ENCODE results near the gene TNS2. TPM values are rescaled to one million over a fixed set of nuclear protein-coding genes. Genes with fewer than 3 reads are reported as not detected.
A peak's percentile ranks its signal among the peaks of the same experiment; 100 is the strongest.

The TNS2 gene
- total and polyA plus RNA-seq, 2 of the 13 experiments (the other 11 are each of a cell fraction or from before 2014, with no cell fraction given), result 8.9 to 20.4 TPM

- TF ChIP-seq KAT8 (CRISPR knock-in tag; IDR thresholded peaks at IDR 0.05), result no peak
- no peak for TF ChIP-seq RFX3 (CRISPR knock-in tag; IDR thresholded peaks at IDR 0.05)
- no peak for TF ChIP-seq ZNF557 (CRISPR knock-in tag; IDR thresholded peaks at IDR 0.05)
- TF ChIP-seq ZNF839 (CRISPR knock-in tag; IDR thresholded peaks at IDR 0.05; ENCODE audit: borderline replicate concordance), result no peak
- no peak for TF ChIP-seq ZBTB38 (CRISPR knock-in tag; IDR thresholded peaks at IDR 0.05)
- TF ChIP-seq YEATS2 (CRISPR knock-in tag; IDR thresholded peaks at IDR 0.05; ENCODE audit: borderline replicate concordance), result no peak
- TF ChIP-seq SIX1 (CRISPR knock-in tag; IDR thresholded peaks at IDR 0.05; ENCODE audit: borderline replicate concordance), result no peak
- no peak for TF ChIP-seq ZC3H13 (CRISPR knock-in tag; IDR thresholded peaks at IDR 0.05)
- TF ChIP-seq SOX6 (IDR thresholded peaks at IDR 0.05), result no peak
- no peak for TF ChIP-seq SOX6 (CRISPR knock-in tag; IDR thresholded peaks at IDR 0.05)
- TF ChIP-seq POLR2A (IDR thresholded peaks at IDR 0.05; ENCODE audit: insufficient read depth in 1 of 2, low read depth in 2 of 2, low read length in 2 of 2), result 0 out of 4 replicates have a peak, but pooled peaks of 1 of the 2 experiments have one; percentile 11
- no peak for TF ChIP-seq ZNF629 (CRISPR knock-in tag; conservative IDR thresholded peaks at IDR 0.05)
- no peak for TF ChIP-seq ZNF34 (CRISPR knock-in tag; IDR thresholded peaks at IDR 0.05; ENCODE audit: borderline replicate concordance)
- no peak for TF ChIP-seq BRD4 (CRISPR knock-in tag; IDR thresholded peaks at IDR 0.05)
- 0 out of 2 replicates have a peak, but pooled peaks have one; percentile 15 for TF ChIP-seq RAD51 (IDR thresholded peaks at IDR 0.05; ENCODE audit: borderline replicate concordance)
- TF ChIP-seq, protein P1, sequence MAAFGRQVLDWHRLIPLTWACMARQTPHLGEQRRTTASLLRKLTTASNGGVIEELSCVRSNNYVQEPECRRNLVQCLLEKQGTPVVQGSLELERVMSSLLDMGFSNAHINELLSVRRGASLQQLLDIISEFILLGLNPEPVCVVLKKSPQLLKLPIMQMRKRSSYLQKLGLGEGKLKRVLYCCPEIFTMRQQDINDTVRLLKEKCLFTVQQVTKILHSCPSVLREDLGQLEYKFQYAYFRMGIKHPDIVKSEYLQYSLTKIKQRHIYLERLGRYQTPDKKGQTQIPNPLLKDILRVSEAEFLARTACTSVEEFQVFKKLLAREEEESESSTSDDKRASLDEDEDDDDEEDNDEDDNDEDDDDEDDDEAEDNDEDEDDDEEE (CRISPR knock-in tag; IDR thresholded peaks at IDR 0.05), result no peak
- no peak for TF ChIP-seq ZNF318 (CRISPR knock-in tag; IDR thresholded peaks at IDR 0.05)
- TF ChIP-seq, protein P2, sequence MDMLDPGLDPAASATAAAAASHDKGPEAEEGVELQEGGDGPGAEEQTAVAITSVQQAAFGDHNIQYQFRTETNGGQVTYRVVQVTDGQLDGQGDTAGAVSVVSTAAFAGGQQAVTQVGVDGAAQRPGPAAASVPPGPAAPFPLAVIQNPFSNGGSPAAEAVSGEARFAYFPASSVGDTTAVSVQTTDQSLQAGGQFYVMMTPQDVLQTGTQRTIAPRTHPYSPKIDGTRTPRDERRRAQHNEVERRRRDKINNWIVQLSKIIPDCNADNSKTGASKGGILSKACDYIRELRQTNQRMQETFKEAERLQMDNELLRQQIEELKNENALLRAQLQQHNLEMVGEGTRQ (IDR thresholded peaks at IDR 0.05; ENCODE audit: low read depth, low read length), result peak; percentile 37; the same call in 1 of the 2 replicates
- TF ChIP-seq, protein P2 (CRISPR knock-in tag; IDR thresholded peaks at IDR 0.05; ENCODE audit: borderline replicate concordance), result no peak
- TF ChIP-seq ZNF879 (CRISPR knock-in tag; IDR thresholded peaks at IDR 0.05), result no peak
These were observed 45.3 kb upstream of the TNS2 start (continued) for GRCh38 chr12:53004582-53004981.

All from HepG2 (cell line).